Large intestine (tissue), 3 donors: ENCODE results near the gene LHFPL6. TPM values are rescaled to one million over a fixed set of nuclear protein-coding genes. Genes with fewer than 3 reads are reported as not detected.

Experiments used
- DNase-seq, 2 donors: peaks; one replicate each; pipeline versions ENCODE4 v3.0.0 to v3.0.0-alpha.2; 2013
- H3K27ac ChIP-seq: one replicate; pipeline ENCODE4 v1.5.1; 2013; ENCODE audit warnings: low read length
- H3K27me3 ChIP-seq: 2 replicates; pipeline ENCODE4 v1.6.1; 2013; ENCODE audit warnings: low read length; ENCODE audit not compliant: control insufficient read depth, insufficient read depth
- H3K36me3 ChIP-seq: 2 replicates; pipeline ENCODE4 v1.6.1; 2013; ENCODE audit warnings: low read length; ENCODE audit not compliant: control insufficient read depth, insufficient read depth
- H3K4me1 ChIP-seq: one replicate; pipeline ENCODE4 v1.6.1; 2013; ENCODE audit warnings: low read length; ENCODE audit not compliant: control insufficient read depth, insufficient read depth
- H3K4me3 ChIP-seq: one replicate; pipeline ENCODE4 v1.5.1; 2013; ENCODE audit warnings: low read length
- H3K9me3 ChIP-seq: one replicate; pipeline ENCODE4 v1.6.1; 2013; ENCODE audit warnings: mild to moderate bottlenecking, low read depth, low read length, moderate library complexity; ENCODE audit not compliant: control insufficient read depth
- WGBS: methylation state at CpG from one replicate; pipeline ENCODE4 v1.1.5; 2013; ENCODE audit warnings: low lambda C conversion rate; ENCODE audit not compliant: insufficient coverage; 5-methylcytosine and 5-hydroxymethylcytosine counted together
- polyA plus RNA-seq: library from polyadenylated mRNA; unstranded; fragments of 120-200 nt; gene quantifications from one replicate; pipeline ENCODE4 v1.2.1, GENCODE V29; 2013

Gene LHFPL6
- polyA plus RNA-seq, 1 donor: 22.6 TPM

DNA sequence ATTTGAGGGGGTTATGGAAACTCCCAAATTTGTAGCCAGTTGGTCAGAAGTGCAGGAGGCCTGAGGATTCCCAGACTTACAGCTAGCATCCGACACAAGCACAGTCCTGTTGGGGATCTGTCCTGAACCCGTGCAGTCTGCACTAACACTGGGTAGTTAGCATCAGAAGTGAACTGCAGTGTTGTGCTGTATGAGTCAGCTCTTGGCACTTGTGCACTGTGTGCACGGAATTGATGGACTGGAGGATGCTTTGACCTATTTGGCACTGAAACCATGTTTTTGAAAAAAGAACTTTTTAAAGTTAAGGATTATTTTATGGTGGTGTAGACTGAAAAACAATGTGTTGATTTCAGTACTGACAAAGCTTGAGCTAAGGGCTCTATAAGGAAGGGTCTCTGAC, 285.7 kb downstream of the LHFPL6 start:
- no peak overlapping the region for H3K27ac ChIP-seq
- DNase-seq: no peak
- H3K9me3 ChIP-seq: no peaks in the 10 kb centered on the region
- H3K4me1 ChIP-seq: no peaks in the 10 kb centered on the region
- H3K4me3 ChIP-seq: no peak overlapping the region
- no peaks in the 10 kb centered on the region for H3K27me3 ChIP-seq
- no CpG with 5 or more reads among the region's 3 CpGs for WGBS
- no peaks in the 10 kb centered on the region for H3K36me3 ChIP-seq

GRCh38 chr13:39315796-39316195, 287.2 kb downstream of the LHFPL6 start:
- Histone ChIP-seq H3K36me3 (no peaks in the 10 kb centered on the region), H3K9me3 (no peaks in the 10 kb centered on the region), H3K27me3 (no peaks in the 10 kb centered on the region), H3K27ac (no peak overlapping the region), H3K4me3 (no peak overlapping the region), H3K4me1 (no peaks in the 10 kb centered on the region)
- no peak for DNase-seq
- no CpG with 5 or more reads among the region's 1 CpG for WGBS

- Histone ChIP-seq H3K9me3 (no peaks in the 10 kb centered on the region), H3K27me3 (no peaks in the 10 kb centered on the region), H3K4me3 (no peak overlapping the region), H3K27ac (no peak overlapping the region), H3K4me1 (no peaks in the 10 kb centered on the region), H3K36me3 (no peaks in the 10 kb centered on the region)
- no peak for DNase-seq
- 56% methylated on average over 2 of the region's 6 CpGs for WGBS
These were observed 289.3 kb downstream of the LHFPL6 start for GRCh38 chr13:39313721-39314120.

DNA sequence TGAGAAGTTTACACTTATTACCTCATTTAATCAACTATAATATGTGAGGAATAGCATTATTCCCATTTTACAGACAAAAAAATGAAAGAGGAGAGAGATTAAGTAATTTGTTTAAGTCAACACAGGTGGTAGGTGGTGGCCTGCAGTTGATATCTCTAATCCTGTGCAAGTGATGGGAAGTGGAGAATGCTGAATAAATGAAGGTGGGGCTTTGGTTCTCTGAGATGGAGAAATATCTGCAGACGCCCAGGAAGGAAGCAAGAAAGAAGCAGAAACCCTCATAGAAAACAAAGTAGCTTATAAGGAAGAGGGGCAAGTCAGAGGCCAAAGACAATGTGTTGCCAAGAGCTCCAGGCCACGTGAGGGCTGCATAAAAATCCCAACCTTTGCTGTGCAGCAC, 290.4 kb downstream of the LHFPL6 start:
- no peaks in the 10 kb centered on the region for H3K9me3 ChIP-seq
- no peaks in the 10 kb centered on the region for H3K27me3 ChIP-seq

GRCh38 chr13:39311619-39312018, 291.4 kb downstream of the LHFPL6 start:
- no peak for DNase-seq
- WGBS: no CpG with 5 or more reads among the region's 4 CpGs
- H3K27me3 ChIP-seq: no peaks in the 10 kb centered on the region
- H3K9me3 ChIP-seq: no peaks in the 10 kb centered on the region
- H3K27ac ChIP-seq: no peak overlapping the region
- no peak overlapping the region for H3K4me3 ChIP-seq
- H3K36me3 ChIP-seq: no peaks in the 10 kb centered on the region
- H3K4me1 ChIP-seq: no peaks in the 10 kb centered on the region

More for the DNA sequence above, 290.4 kb downstream of the LHFPL6 start:
- Histone ChIP-seq H3K27ac (no peak overlapping the region), H3K4me3 (no peak overlapping the region), H3K36me3 (no peaks in the 10 kb centered on the region), H3K4me1 (no peaks in the 10 kb centered on the region)
- no peak for DNase-seq
- no CpG with 5 or more reads among the region's 2 CpGs for WGBS

DNA sequence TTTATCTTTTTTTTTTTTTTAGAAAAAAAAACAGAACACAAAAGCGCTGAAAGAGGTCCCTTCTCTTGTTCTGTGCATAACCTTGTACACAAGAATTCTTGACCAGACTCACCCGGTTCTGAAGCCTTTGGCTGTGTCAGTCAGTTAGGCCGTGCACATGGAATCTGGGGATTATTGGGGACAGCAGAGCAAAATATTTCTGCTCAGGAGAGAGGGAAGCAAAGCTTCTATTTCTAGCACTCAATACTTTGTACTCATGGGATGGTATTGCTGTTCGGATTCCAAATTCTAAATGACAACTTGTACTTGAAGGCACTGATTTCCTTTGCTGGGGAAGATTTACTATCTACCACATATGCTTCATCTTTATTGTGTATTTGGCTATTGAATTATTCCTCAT, 292.0 kb downstream of the LHFPL6 start:
- Histone ChIP-seq H3K4me3 (no peak overlapping the region), H3K36me3 (no peaks in the 10 kb centered on the region), H3K27ac (no peak overlapping the region), H3K4me1 (no peaks in the 10 kb centered on the region), H3K9me3 (no peaks in the 10 kb centered on the region), H3K27me3 (no peaks in the 10 kb centered on the region)
- WGBS: no CpG with 5 or more reads among the region's 4 CpGs
- DNase-seq: no peak

- whole genome bisulfite sequencing: 67% methylated on average over 6 of the region's 16 CpGs
- H3K4me1 ChIP-seq: no peaks in the 10 kb centered on the region
- H3K4me3 ChIP-seq: no peak overlapping the region
- H3K9me3 ChIP-seq: no peaks in the 10 kb centered on the region
- no peaks in the 10 kb centered on the region for H3K36me3 ChIP-seq
- no peak overlapping the region for H3K27ac ChIP-seq
- no peak for DNase-seq
- no peaks in the 10 kb centered on the region for H3K27me3 ChIP-seq
These were observed 296.1 kb downstream of the LHFPL6 start for GRCh38 chr13:39306639-39307589.

- WGBS: no CpG with 5 or more reads among the region's 3 CpGs
These were observed 300.2 kb downstream of the LHFPL6 start for GRCh38 chr13:39302820-39303219.

GRCh38 chr13:39298951-39299350, 304.0 kb downstream of the LHFPL6 start:
- Histone ChIP-seq H3K4me3 (no peak overlapping the region), H3K4me1 (no peaks in the 10 kb centered on the region), H3K36me3 (no peaks in the 10 kb centered on the region), H3K9me3 (peaks cover 6% of the 10 kb centered on the region), H3K27me3 (no peaks in the 10 kb centered on the region), H3K27ac (no peak overlapping the region)
- no peak for DNase-seq

More at GRCh38 chr13:39302820-39303219, 300.2 kb downstream of the LHFPL6 start:
- no peaks in the 10 kb centered on the region for H3K36me3 ChIP-seq
- H3K27me3 ChIP-seq: no peaks in the 10 kb centered on the region
- no peak for DNase-seq
- H3K27ac ChIP-seq: no peak overlapping the region
- H3K9me3 ChIP-seq: no peaks in the 10 kb centered on the region
- H3K4me3 ChIP-seq: no peak overlapping the region
- H3K4me1 ChIP-seq: no peaks in the 10 kb centered on the region

- no CpG with 5 or more reads among the region's 2 CpGs for WGBS
- no peak overlapping the region for H3K4me3 ChIP-seq
- DNase-seq: no peak
- no peaks in the 10 kb centered on the region for H3K36me3 ChIP-seq
- peaks cover 6% of the 10 kb centered on the region for H3K9me3 ChIP-seq
- H3K27ac ChIP-seq: no peak overlapping the region
- no peaks in the 10 kb centered on the region for H3K27me3 ChIP-seq
- H3K4me1 ChIP-seq: no peaks in the 10 kb centered on the region
These were observed 305.3 kb downstream of the LHFPL6 start for GRCh38 chr13:39297664-39298171.

- peaks cover 6% of the 10 kb centered on the region for H3K9me3 ChIP-seq
- no CpG with 5 or more reads among the region's 1 CpG for WGBS
- H3K27me3 ChIP-seq: no peaks in the 10 kb centered on the region
- H3K27ac ChIP-seq: no peak overlapping the region
- no peak overlapping the region for H3K4me3 ChIP-seq
- DNase-seq: no peak
- H3K4me1 ChIP-seq: no peaks in the 10 kb centered on the region
- no peaks in the 10 kb centered on the region for H3K36me3 ChIP-seq
These were observed 306.0 kb downstream of the LHFPL6 start for GRCh38 chr13:39297023-39297422.
